Measurements from ENCODE around the gene SLC38A1.
A peak's percentile ranks its signal among the peaks of the same experiment; 100 is the strongest.

SLC38A1 gene

DNA sequence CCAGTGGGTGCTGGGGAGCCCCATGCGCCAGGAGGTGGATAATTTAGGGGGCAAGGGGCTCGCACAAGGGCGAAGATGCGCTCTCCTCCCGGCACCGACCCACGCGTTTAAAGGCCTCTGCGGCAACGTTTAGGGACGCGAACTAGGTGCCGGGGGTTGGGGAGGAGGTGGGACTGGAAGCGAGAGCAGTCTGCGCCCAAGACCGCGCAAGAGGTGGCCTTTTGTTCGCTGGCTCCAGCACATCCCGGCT is 1.3 kb downstream of the SLC38A1 start:
- peak overlapping the region; percentile 94 for H3K18ac ChIP-seq (ENCODE audit: low read length)
- peak overlapping the region; percentile 100 for H3K9ac ChIP-seq (ENCODE audit: low read length)
- DNase-seq: no peak
- peaks cover 70% of the 10 kb centered on the region for H3K79me2 ChIP-seq (ENCODE audit: control insufficient read depth, insufficient read depth, low read length)
- peak overlapping the region; percentile 64 for H3K4me2 ChIP-seq (ENCODE audit: low read length)
- peak overlapping the region; percentile 96 for H3K27ac ChIP-seq (ENCODE audit: low read depth, low read length)
- no peaks in the 10 kb centered on the region for H3K79me1 ChIP-seq (ENCODE audit: low read length)
- no peak overlapping the region for H4K8ac ChIP-seq (ENCODE audit: low read depth, low read length)
- H3K4ac ChIP-seq (ENCODE audit: low read depth, low read length): peak overlapping the region; percentile 96
- peak overlapping the region; percentile 98 for H3K4me3 ChIP-seq (ENCODE audit: low read length)
- peak overlapping the region; percentile 97 for H2BK5ac ChIP-seq (ENCODE audit: low read length)
- H2AK5ac ChIP-seq (ENCODE audit: low read length): peak overlapping the region; percentile 95
- H3K23ac ChIP-seq (ENCODE audit: low read length): peak overlapping the region; percentile 98
- H2BK120ac ChIP-seq (ENCODE audit: low read depth, low read length): no peak overlapping the region
- H3K27me3 ChIP-seq (ENCODE audit: insufficient read depth, low read length, poor library complexity): no peaks in the 10 kb centered on the region
- no peaks in the 10 kb centered on the region for H3K36me3 ChIP-seq (ENCODE audit: control insufficient read depth, insufficient read depth, low read length)
- H2BK15ac ChIP-seq (replicated peaks; ENCODE audit: low read depth): no peak overlapping the region
- H3K56ac ChIP-seq (ENCODE audit: low read length): peak overlapping the region; percentile 100
- no CpG with 5 or more reads among the region's 19 CpGs for WGBS (ENCODE audit: extremely low coverage, insufficient coverage, low lambda C conversion rate)
- peaks cover 12% of the 10 kb centered on the region for H3K4me1 ChIP-seq (ENCODE audit: control insufficient read depth, low read depth, low read length)
- H4K5ac ChIP-seq (ENCODE audit: low read length): no peak overlapping the region

- peaks cover 70% of the 10 kb centered on the region for H3K79me2 ChIP-seq (ENCODE audit: control insufficient read depth, insufficient read depth, low read length)
- H2BK5ac ChIP-seq (ENCODE audit: low read length): peak overlapping the region; percentile 97
- no peak overlapping the region for H2AK5ac ChIP-seq (ENCODE audit: low read length)
- H2BK15ac ChIP-seq (replicated peaks; ENCODE audit: low read depth): no peak overlapping the region
- no CpG with 5 or more reads among the region's 33 CpGs for WGBS (ENCODE audit: extremely low coverage, insufficient coverage, low lambda C conversion rate)
- H3K27ac ChIP-seq (ENCODE audit: low read depth, low read length): peak overlapping the region; percentile 96
- H3K4me2 ChIP-seq (ENCODE audit: low read length): peak overlapping the region; percentile 64
- H3K56ac ChIP-seq (ENCODE audit: low read length): peak overlapping the region; percentile 100
- H4K5ac ChIP-seq (ENCODE audit: low read length): no peak overlapping the region
- peak; percentile 77 for DNase-seq
- H3K9ac ChIP-seq (ENCODE audit: low read length): peak overlapping the region; percentile 100
- H3K4ac ChIP-seq (ENCODE audit: low read depth, low read length): peak overlapping the region; percentile 96
- H3K18ac ChIP-seq (ENCODE audit: low read length): peak overlapping the region; percentile 94
- H3K4me3 ChIP-seq (ENCODE audit: low read length): peak overlapping the region; percentile 98
- H3K36me3 ChIP-seq (ENCODE audit: control insufficient read depth, insufficient read depth, low read length): no peaks in the 10 kb centered on the region
- peaks cover 12% of the 10 kb centered on the region for H3K4me1 ChIP-seq (ENCODE audit: control insufficient read depth, low read depth, low read length)
- H3K27me3 ChIP-seq (ENCODE audit: insufficient read depth, low read length, poor library complexity): no peaks in the 10 kb centered on the region
- H4K8ac ChIP-seq (ENCODE audit: low read depth, low read length): no peak overlapping the region
- H3K79me1 ChIP-seq (ENCODE audit: low read length): no peaks in the 10 kb centered on the region
- H2BK120ac ChIP-seq (ENCODE audit: low read depth, low read length): peak overlapping the region; percentile 55
- H3K23ac ChIP-seq (ENCODE audit: low read length): peak overlapping the region; percentile 98
Observed at GRCh38 chr12:46266869-46267574, 1.8 kb downstream of the SLC38A1 start.

GRCh38 chr12:46266382-46266791 is 2.5 kb downstream of the SLC38A1 start:
- no peak overlapping the region for H4K8ac ChIP-seq (ENCODE audit: low read depth, low read length)
- H3K4me2 ChIP-seq (ENCODE audit: low read length): peak overlapping the region; percentile 64
- H3K36me3 ChIP-seq (ENCODE audit: control insufficient read depth, insufficient read depth, low read length): no peaks in the 10 kb centered on the region
- no peaks in the 10 kb centered on the region for H3K79me1 ChIP-seq (ENCODE audit: low read length)
- DNase-seq: peak; percentile 62
- no peak overlapping the region for H3K27ac ChIP-seq (ENCODE audit: low read depth, low read length)
- peak overlapping the region; percentile 100 for H3K56ac ChIP-seq (ENCODE audit: low read length)
- no peaks in the 10 kb centered on the region for H3K27me3 ChIP-seq (ENCODE audit: insufficient read depth, low read length, poor library complexity)
- WGBS (ENCODE audit: extremely low coverage, insufficient coverage, low lambda C conversion rate): no CpG with 5 or more reads among the region's 7 CpGs
- no peak overlapping the region for H2BK120ac ChIP-seq (ENCODE audit: low read depth, low read length)
- H2BK5ac ChIP-seq (ENCODE audit: low read length): no peak overlapping the region
- H3K4me1 ChIP-seq (ENCODE audit: control insufficient read depth, low read depth, low read length): peaks cover 15% of the 10 kb centered on the region
- no peak overlapping the region for H3K23ac ChIP-seq (ENCODE audit: low read length)
- H3K4me3 ChIP-seq (ENCODE audit: low read length): peak overlapping the region; percentile 98
- H2BK15ac ChIP-seq (replicated peaks; ENCODE audit: low read depth): no peak overlapping the region
- H3K4ac ChIP-seq (ENCODE audit: low read depth, low read length): peak overlapping the region; percentile 39
- no peak overlapping the region for H2AK5ac ChIP-seq (ENCODE audit: low read length)
- H3K9ac ChIP-seq (ENCODE audit: low read length): peak overlapping the region; percentile 100
- no peak overlapping the region for H4K5ac ChIP-seq (ENCODE audit: low read length)
- H3K18ac ChIP-seq (ENCODE audit: low read length): peak overlapping the region; percentile 94
- H3K79me2 ChIP-seq (ENCODE audit: control insufficient read depth, insufficient read depth, low read length): peaks cover 76% of the 10 kb centered on the region

GRCh38 chr12:46265734-46266133 is 3.1 kb downstream of the SLC38A1 start:
- peak overlapping the region; percentile 77 for H3K4me2 ChIP-seq (ENCODE audit: low read length)
- peaks cover 83% of the 10 kb centered on the region for H3K79me2 ChIP-seq (ENCODE audit: control insufficient read depth, insufficient read depth, low read length)
- no peak overlapping the region for H2BK15ac ChIP-seq (replicated peaks; ENCODE audit: low read depth)
- peak overlapping the region; percentile 56 for H3K56ac ChIP-seq (ENCODE audit: low read length)
- H3K79me1 ChIP-seq (ENCODE audit: low read length): no peaks in the 10 kb centered on the region
- H3K4me1 ChIP-seq (ENCODE audit: control insufficient read depth, low read depth, low read length): peaks cover 19% of the 10 kb centered on the region
- no peaks in the 10 kb centered on the region for H3K36me3 ChIP-seq (ENCODE audit: control insufficient read depth, insufficient read depth, low read length)
- H3K27me3 ChIP-seq (ENCODE audit: insufficient read depth, low read length, poor library complexity): no peaks in the 10 kb centered on the region
- peak overlapping the region; percentile 16 for H3K4me3 ChIP-seq (ENCODE audit: low read length)
- H2BK5ac ChIP-seq (ENCODE audit: low read length): no peak overlapping the region
- no peak overlapping the region for H2BK120ac ChIP-seq (ENCODE audit: low read depth, low read length)
- peak overlapping the region; percentile 100 for H3K9ac ChIP-seq (ENCODE audit: low read length)
- DNase-seq: no peak
- H3K18ac ChIP-seq (ENCODE audit: low read length): no peak overlapping the region
- no peak overlapping the region for H4K8ac ChIP-seq (ENCODE audit: low read depth, low read length)
- no peak overlapping the region for H3K27ac ChIP-seq (ENCODE audit: low read depth, low read length)
- no peak overlapping the region for H3K4ac ChIP-seq (ENCODE audit: low read depth, low read length)
- no peak overlapping the region for H4K5ac ChIP-seq (ENCODE audit: low read length)
- H2AK5ac ChIP-seq (ENCODE audit: low read length): no peak overlapping the region
- WGBS (ENCODE audit: extremely low coverage, insufficient coverage, low lambda C conversion rate): no CpG with 5 or more reads among the region's 3 CpGs
- no peak overlapping the region for H3K23ac ChIP-seq (ENCODE audit: low read length)

GRCh38 chr12:46265102-46265501 is 3.7 kb downstream of the SLC38A1 start:
- Histone ChIP-seq H3K4ac (ENCODE audit: low read depth, low read length) (no peak overlapping the region), H3K79me1 (ENCODE audit: low read length) (no peaks in the 10 kb centered on the region), H2BK15ac (replicated peaks; ENCODE audit: low read depth) (no peak overlapping the region), H3K36me3 (ENCODE audit: control insufficient read depth, insufficient read depth, low read length) (no peaks in the 10 kb centered on the region), H3K4me2 (ENCODE audit: low read length) (peak overlapping the region; percentile 1), H3K18ac (ENCODE audit: low read length) (no peak overlapping the region), H4K5ac (ENCODE audit: low read length) (no peak overlapping the region), H3K56ac (ENCODE audit: low read length) (no peak overlapping the region), H3K23ac (ENCODE audit: low read length) (no peak overlapping the region), H3K9ac (ENCODE audit: low read length) (no peak overlapping the region), H4K8ac (ENCODE audit: low read depth, low read length) (no peak overlapping the region), H2AK5ac (ENCODE audit: low read length) (no peak overlapping the region), H3K27me3 (ENCODE audit: insufficient read depth, low read length, poor library complexity) (no peaks in the 10 kb centered on the region), H3K27ac (ENCODE audit: low read depth, low read length) (no peak overlapping the region), H3K79me2 (ENCODE audit: control insufficient read depth, insufficient read depth, low read length) (peaks cover 89% of the 10 kb centered on the region), H2BK120ac (ENCODE audit: low read depth, low read length) (no peak overlapping the region), H3K4me1 (ENCODE audit: control insufficient read depth, low read depth, low read length) (peaks cover 22% of the 10 kb centered on the region), H3K4me3 (ENCODE audit: low read length) (no peak overlapping the region), H2BK5ac (ENCODE audit: low read length) (no peak overlapping the region)
- no peak for DNase-seq

DNA sequence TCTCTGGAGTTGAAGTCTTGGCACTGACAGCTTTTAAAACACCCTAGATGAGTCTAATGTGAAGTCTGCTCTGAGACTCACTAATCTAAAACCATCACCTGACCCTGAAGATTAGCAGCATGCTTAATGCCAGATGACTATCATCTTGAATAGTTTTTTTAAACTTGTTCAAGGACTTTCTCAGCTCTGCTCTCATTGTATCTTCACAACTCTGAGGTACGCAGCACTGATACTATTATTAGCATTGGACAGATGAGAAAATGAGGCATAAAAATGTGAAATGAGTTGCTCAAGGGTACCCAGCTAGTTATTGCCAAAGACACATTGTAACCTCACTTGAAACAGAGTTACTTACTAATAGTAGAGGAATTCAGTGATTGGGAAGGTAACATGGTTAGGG is 4.8 kb downstream of the SLC38A1 start:
- Histone ChIP-seq H3K79me1 (ENCODE audit: low read length) (peaks cover 1% of the 10 kb centered on the region), H2BK15ac (replicated peaks; ENCODE audit: low read depth) (no peak overlapping the region), H3K36me3 (ENCODE audit: control insufficient read depth, insufficient read depth, low read length) (no peaks in the 10 kb centered on the region), H4K8ac (ENCODE audit: low read depth, low read length) (no peak overlapping the region), H3K27ac (ENCODE audit: low read depth, low read length) (no peak overlapping the region), H3K56ac (ENCODE audit: low read length) (no peak overlapping the region), H3K4ac (ENCODE audit: low read depth, low read length) (no peak overlapping the region), H2AK5ac (ENCODE audit: low read length) (no peak overlapping the region), H4K5ac (ENCODE audit: low read length) (no peak overlapping the region), H3K27me3 (ENCODE audit: insufficient read depth, low read length, poor library complexity) (no peaks in the 10 kb centered on the region), H3K79me2 (ENCODE audit: control insufficient read depth, insufficient read depth, low read length) (peaks cover 92% of the 10 kb centered on the region), H3K9ac (ENCODE audit: low read length) (no peak overlapping the region), H3K23ac (ENCODE audit: low read length) (no peak overlapping the region), H3K18ac (ENCODE audit: low read length) (no peak overlapping the region), H3K4me2 (ENCODE audit: low read length) (peak overlapping the region; percentile 19), H2BK120ac (ENCODE audit: low read depth, low read length) (no peak overlapping the region), H3K4me3 (ENCODE audit: low read length) (no peak overlapping the region), H3K4me1 (ENCODE audit: control insufficient read depth, low read depth, low read length) (peaks cover 24% of the 10 kb centered on the region), H2BK5ac (ENCODE audit: low read length) (no peak overlapping the region)
- WGBS (ENCODE audit: extremely low coverage, insufficient coverage, low lambda C conversion rate): no CpG with 5 or more reads among the region's 1 CpG
- no peak for DNase-seq
